MCF 10A (cell line): ENCODE results near the gene FANCC. TPM values are rescaled to one million over a fixed set of nuclear protein-coding genes. Genes with fewer than 3 reads are reported as not detected.
A peak's percentile ranks its signal among the peaks of the same experiment; 100 is the strongest.

ENCODE experiments used
- BruUV-seq: library from RNA; stranded (reverse); fragments of 400-500 nt; replicated peaks from 2 replicates; lab custom pipeline; 2021; lab: Mats Ljungman, UMichigan
- CTCF ChIA-PET: fragments of 300-600 bp; sonication (Branson Sonifier 250); formaldehyde crosslinking; extraction: SDS; loops from one replicate; lab custom pipeline; 2021; ENCODE audit warnings: antibody characterized with exemption, inconsistent platforms; lab: Yijun Ruan, JAX
- POLR2A ChIA-PET: fragments of 300-600, 350-650 bp; sonication (Branson Sonifier 250); formaldehyde crosslinking; extraction: SDS; loops from one replicate; lab custom pipeline; 2020; ENCODE audit warnings: antibody characterized with exemption, inconsistent platforms; lab: Yijun Ruan, JAX
- DNase-seq: peaks from one replicate; pipeline ENCODE4 v3.0.0-alpha.2; 2018; ENCODE audit not compliant: unreplicated experiment
- H3K27ac Mint-ChIP-seq: one replicate; pipeline ENCODE4 v1.8.0; 2022; ENCODE audit warnings: mild to moderate bottlenecking, low read depth, mixed read lengths; ENCODE audit not compliant: unreplicated experiment
- H3K27me3 Mint-ChIP-seq: one replicate; pipeline ENCODE4 v1.8.0; 2022; ENCODE audit warnings: mixed read lengths; ENCODE audit not compliant: insufficient read depth, unreplicated experiment
- H3K36me3 Mint-ChIP-seq: one replicate; pipeline ENCODE4 v1.8.0; 2022; ENCODE audit warnings: mild to moderate bottlenecking, moderate library complexity, mixed read lengths; ENCODE audit not compliant: insufficient read depth, unreplicated experiment
- H3K4me1 Mint-ChIP-seq: one replicate; pipeline ENCODE4 v1.8.0; 2022; ENCODE audit warnings: mixed read lengths; ENCODE audit not compliant: insufficient read depth, unreplicated experiment
- H3K4me3 Mint-ChIP-seq: one replicate; pipeline ENCODE4 v1.8.0; 2022; ENCODE audit warnings: mild to moderate bottlenecking, moderate library complexity, mixed read lengths; ENCODE audit not compliant: unreplicated experiment
- H3K9me3 Mint-ChIP-seq: one replicate; pipeline ENCODE4 v1.8.0; 2022; ENCODE audit warnings: mixed read lengths; ENCODE audit not compliant: unreplicated experiment
- intact Hi-C: fragments of 100-400 bp; cut with micrococcal nuclease; formaldehyde crosslinking; loops from 2 replicates; pipeline ENCODE4 v1.14.1; 2022
- total RNA-seq: library from RNA; stranded (reverse); gene quantifications from 2 replicates; pipeline ENCODE4 v1.2.3, GENCODE V29; 2022
- TF ChIP-seq, protein P1 (sequence below): fragments of 200-600 bp; IDR thresholded peaks from one replicate; pipeline ENCODE4 v1.8.0; 2022; ENCODE audit warnings: antibody characterized with exemption, mild to moderate bottlenecking; ENCODE audit not compliant: unreplicated experiment

The FANCC gene
- total RNA-seq, 1 experiment from 2014 or later: 12.1 TPM

DNA sequence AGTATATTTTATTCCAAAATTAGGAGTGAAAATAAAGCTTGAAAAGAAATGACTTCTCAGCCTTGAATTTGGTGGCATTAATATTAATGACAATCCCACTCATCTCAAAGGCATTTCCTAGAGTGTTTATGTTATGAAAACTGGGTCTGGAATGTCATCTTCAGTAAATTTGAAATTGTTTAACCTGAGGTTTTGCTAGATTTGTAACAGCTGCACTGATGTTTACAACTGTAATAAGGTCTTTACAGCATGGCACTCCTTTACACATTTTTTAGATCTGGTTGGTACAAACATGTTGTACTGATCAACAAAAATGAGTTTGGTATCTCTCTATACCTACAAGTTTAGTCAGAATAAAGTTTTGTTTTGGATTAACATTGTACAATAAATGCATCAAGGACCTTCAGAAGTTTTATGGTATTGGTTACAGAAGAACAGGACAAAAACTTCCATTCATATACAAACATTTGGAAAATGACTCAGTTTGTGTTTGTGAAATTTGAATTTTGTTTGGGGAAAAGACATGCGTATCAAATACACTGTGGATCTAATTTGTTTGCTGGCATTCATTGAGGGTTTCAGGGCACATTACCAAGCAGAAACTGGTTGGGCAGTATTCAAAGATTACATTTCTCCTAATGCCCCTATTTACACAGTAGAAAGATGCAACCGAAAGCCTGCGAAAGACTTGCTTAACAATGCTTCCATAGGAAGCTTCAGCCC, 11.6 kb downstream of the FANCC start:
- Mint-ChIP-seq H3K4me3 (no peak overlapping the region), H3K27me3 (no peaks in the 10 kb centered on the region), H3K4me1 (no peaks in the 10 kb centered on the region), H3K9me3 (no peaks in the 10 kb centered on the region), H3K36me3 (no peaks in the 10 kb centered on the region), H3K27ac (no peak overlapping the region)
- CTCF ChIA-PET: interaction anchor here (0.6 kb wide), 1 partner anchor 438 kb away, joined by 3 read pairs; no protein-coding TSS in a partner anchor
- TF ChIP-seq, protein P1, sequence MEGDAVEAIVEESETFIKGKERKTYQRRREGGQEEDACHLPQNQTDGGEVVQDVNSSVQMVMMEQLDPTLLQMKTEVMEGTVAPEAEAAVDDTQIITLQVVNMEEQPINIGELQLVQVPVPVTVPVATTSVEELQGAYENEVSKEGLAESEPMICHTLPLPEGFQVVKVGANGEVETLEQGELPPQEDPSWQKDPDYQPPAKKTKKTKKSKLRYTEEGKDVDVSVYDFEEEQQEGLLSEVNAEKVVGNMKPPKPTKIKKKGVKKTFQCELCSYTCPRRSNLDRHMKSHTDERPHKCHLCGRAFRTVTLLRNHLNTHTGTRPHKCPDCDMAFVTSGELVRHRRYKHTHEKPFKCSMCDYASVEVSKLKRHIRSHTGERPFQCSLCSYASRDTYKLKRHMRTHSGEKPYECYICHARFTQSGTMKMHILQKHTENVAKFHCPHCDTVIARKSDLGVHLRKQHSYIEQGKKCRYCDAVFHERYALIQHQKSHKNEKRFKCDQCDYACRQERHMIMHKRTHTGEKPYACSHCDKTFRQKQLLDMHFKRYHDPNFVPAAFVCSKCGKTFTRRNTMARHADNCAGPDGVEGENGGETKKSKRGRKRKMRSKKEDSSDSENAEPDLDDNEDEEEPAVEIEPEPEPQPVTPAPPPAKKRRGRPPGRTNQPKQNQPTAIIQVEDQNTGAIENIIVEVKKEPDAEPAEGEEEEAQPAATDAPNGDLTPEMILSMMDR: no peak
- DNase-seq: no peak
- intact Hi-C loops: no loop called here
- no TSS peak for BruUV-seq
- POLR2A ChIA-PET: no interaction called here

DNA sequence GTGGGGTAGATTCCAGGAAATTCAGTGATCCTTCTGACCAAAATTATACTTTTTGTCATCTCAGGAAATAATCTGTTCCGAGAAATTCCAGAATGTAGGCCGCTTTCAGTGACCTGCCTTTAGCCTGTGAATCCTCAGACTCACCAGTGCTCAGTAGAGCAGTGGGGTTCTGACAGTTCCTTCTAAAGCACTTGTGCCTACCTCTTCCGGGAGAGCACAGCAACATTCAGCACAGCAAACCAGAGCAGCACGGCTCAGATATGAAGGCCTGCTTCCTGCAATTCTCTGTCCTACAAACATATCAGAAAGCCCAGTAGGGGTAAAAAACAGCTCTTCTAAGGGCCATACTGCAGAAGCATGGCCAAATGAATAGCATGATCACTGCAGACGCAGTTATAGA, 15.0 kb downstream of the FANCC start:
- H3K27me3 Mint-ChIP-seq: no peaks in the 10 kb centered on the region
- ChIA-PET CTCF (no interaction called here), POLR2A (no interaction called here)
- no peaks in the 10 kb centered on the region for H3K4me1 Mint-ChIP-seq
- BruUV-seq: no TSS peak
- TF ChIP-seq, protein P1: no peak
- H3K36me3 Mint-ChIP-seq: no peaks in the 10 kb centered on the region
- no peak overlapping the region for H3K4me3 Mint-ChIP-seq
- intact Hi-C loops: no loop called here
- DNase-seq: no peak
- H3K27ac Mint-ChIP-seq: no peak overlapping the region
- H3K9me3 Mint-ChIP-seq: no peaks in the 10 kb centered on the region

DNA sequence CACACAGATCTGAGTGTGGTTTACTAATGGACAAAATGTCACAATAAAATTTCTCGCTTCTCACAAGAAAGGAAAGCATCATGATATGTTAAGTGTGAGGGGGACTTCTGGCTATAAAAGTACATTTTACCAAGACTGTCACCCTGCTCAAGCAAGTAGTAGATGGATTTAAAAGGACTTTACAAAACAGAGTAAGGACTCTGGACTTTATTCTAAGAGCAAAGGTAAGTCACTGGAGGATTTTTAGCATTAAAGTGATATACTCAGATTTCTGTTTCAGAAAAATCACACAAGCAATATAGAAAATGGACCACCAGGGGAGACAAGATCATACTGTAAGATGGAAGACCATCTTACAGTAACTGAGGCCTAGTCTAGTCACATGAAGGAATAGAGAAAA, 19.7 kb downstream of the FANCC start:
- intact Hi-C loops: no loop called here
- Mint-ChIP-seq H3K36me3 (no peaks in the 10 kb centered on the region), H3K9me3 (no peaks in the 10 kb centered on the region), H3K27ac (no peak overlapping the region), H3K4me3 (no peak overlapping the region), H3K4me1 (no peaks in the 10 kb centered on the region), H3K27me3 (no peaks in the 10 kb centered on the region)
- CTCF ChIA-PET: interaction anchor here (0.6 kb wide), 1 partner anchor 154 kb away, joined by 3 read pairs; no protein-coding TSS in a partner anchor
- BruUV-seq: no TSS peak
- TF ChIP-seq, protein P1: no peak
- DNase-seq: no peak
- POLR2A ChIA-PET: no interaction called here

DNA sequence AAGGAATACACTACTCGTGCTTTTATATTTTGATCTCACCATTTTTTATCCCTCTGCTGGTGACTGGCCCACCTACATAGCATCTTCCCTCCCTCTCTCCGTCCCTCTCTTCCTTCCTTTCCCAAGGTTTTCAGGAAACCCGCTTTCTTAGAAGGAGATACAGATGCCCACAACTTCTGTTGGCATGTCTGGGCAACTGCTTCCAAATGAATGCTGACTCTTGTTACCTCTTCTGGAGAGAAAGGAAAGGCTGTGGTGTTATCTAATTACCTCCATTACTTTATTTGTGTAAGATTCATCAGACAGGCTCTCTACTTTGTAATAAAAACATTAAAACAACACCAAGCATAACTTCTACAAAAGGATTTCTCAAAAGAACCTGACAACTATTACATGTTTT, 20.2 kb downstream of the FANCC start:
- POLR2A ChIA-PET: no interaction called here
- Mint-ChIP-seq H3K9me3 (no peaks in the 10 kb centered on the region), H3K4me3 (no peak overlapping the region), H3K36me3 (no peaks in the 10 kb centered on the region), H3K27ac (peak overlapping the region; percentile 36), H3K4me1 (no peaks in the 10 kb centered on the region), H3K27me3 (no peaks in the 10 kb centered on the region)
- TF ChIP-seq, protein P1: no peak
- BruUV-seq: no TSS peak
- intact Hi-C loops: no loop called here
- CTCF ChIA-PET: no interaction called here
- DNase-seq: no peak
